SU-DHL-6 (cell line): ENCODE measurements around the gene TOM1L2.

Experiments
- CTCF ChIP-seq: fragments of 200-600 bp; sonication (generic); IDR thresholded peaks from one replicate; pipeline ENCODE4 v1.5.1; 2017; ENCODE audit warnings: antibody characterized with exemption, mild to moderate bottlenecking, low read length, moderate library complexity; ENCODE audit not compliant: insufficient read depth, poor library complexity, severe bottlenecking
- EZH2phosphoT487 ChIP-seq: fragments of 200-600 bp; sonication (generic), shearing (Covaris generic); conservative IDR thresholded peaks from 2 replicates; pipeline ENCODE4 v1.6.1; 2018; ENCODE audit warnings: mild to moderate bottlenecking, antibody characterized with exemption, low read length, moderate library complexity, mixed read lengths

- TF ChIP-seq CTCF: no peak
- no peak for TF ChIP-seq EZH2phosphoT487
These were observed 144.2 kb downstream of the TOM1L2 start for GRCh38 chr17:17827826-17828621.
